GM12878 (cell line): ENCODE results near the gene C17orf58. TPM values are rescaled to one million over a fixed set of nuclear protein-coding genes. Genes with fewer than 3 reads are reported as not detected.

Experiments
- ATAC-seq: fragments of 200-7000 bp; cut with Tn5 transposase; 3 replicates; pipeline ENCODE4 v1.9.1; 2020; ENCODE audit warnings: mild to moderate bottlenecking, moderate library complexity
- BruUV-seq: library from RNA; stranded (reverse); fragments of 400-500 nt; replicated peaks from 2 replicates; lab custom pipeline; 2021; lab: Mats Ljungman, UMichigan
- CTCF ChIA-PET: fragments of 300-600 bp; sonication (Branson Sonifier 250); formaldehyde crosslinking; extraction: SDS; loops from one replicate; lab custom pipeline; 2021; ENCODE audit warnings: inconsistent platforms; lab: Yijun Ruan, JAX
- POLR2A ChIA-PET: fragments of 350-600 bp; formaldehyde crosslinking; extraction: SDS; loops from one replicate; lab custom pipeline; 2021; ENCODE audit warnings: inconsistent platforms; lab: Charles Lee
- RAD21 ChIA-PET: fragments of 300-600 bp; sonication (Branson Sonifier 250); formaldehyde crosslinking; loops from one replicate; lab custom pipeline; 2023; ENCODE audit warnings: antibody characterized with exemption; ENCODE audit not compliant: unreplicated experiment; lab: Charles Lee
- SMC1A ChIA-PET: fragments of 300-600 bp; sonication (Branson Sonifier 250); formaldehyde crosslinking; loops from one replicate; lab custom pipeline; 2023; ENCODE audit not compliant: unreplicated experiment, uncharacterized antibody; lab: Charles Lee
- DNase-seq: peaks from one replicate; pipeline ENCODE4 v3.0.0-alpha.2; 2011; ENCODE audit warnings: low read depth, low spot score
- FAIRE-seq: peaks from 3 replicates; lab custom pipeline; 2011; peaks lifted over from hg19 to GRCh38; lab: Jason Lieb, UNC
- H2AFZ ChIP-seq: 2 replicates; pipeline ENCODE4 v1.6.0; 2011; ENCODE audit warnings: low read depth, low read length, control low read depth; ENCODE audit not compliant: control insufficient read depth
- H3K27ac ChIP-seq: 2 replicates; pipeline ENCODE4 v1.5.1; 2011; ENCODE audit warnings: control low read depth; ENCODE audit not compliant: control insufficient read depth, insufficient read depth
- H3K27me3 ChIP-seq, 2 experiments: replicated peaks in 1 of 2; 2 replicates each; pipeline versions ENCODE4 v1.6.0 to v1.6.1; 2011; ENCODE audit warnings: low read length in 1 of 2; ENCODE audit not compliant: control insufficient read depth in 2 of 2, insufficient read depth in 2 of 2
- H3K36me3 ChIP-seq, 2 experiments: 2 replicates each; pipeline ENCODE4 v1.5.1; 2011; ENCODE audit warnings: low read length in 1 of 2; ENCODE audit not compliant: control insufficient read depth in 2 of 2, insufficient read depth in 2 of 2
- H3K4me1 ChIP-seq: 2 replicates; pipeline ENCODE4 v1.6.1; 2011; ENCODE audit warnings: mild to moderate bottlenecking, low read length, moderate library complexity, mixed read lengths; ENCODE audit not compliant: control insufficient read depth, insufficient read depth
- H3K4me2 ChIP-seq: 2 replicates; pipeline ENCODE4 v1.6.0; 2011; ENCODE audit warnings: control low read depth; ENCODE audit not compliant: control insufficient read depth, insufficient read depth
- H3K4me3 ChIP-seq: fragments of 200-600 bp; sonication (generic); 2 replicates; pipeline ENCODE4 v1.5.1; 2016
- H3K79me2 ChIP-seq: 2 replicates; pipeline ENCODE4 v1.6.0; 2011; ENCODE audit warnings: low read length; ENCODE audit not compliant: control insufficient read depth, insufficient read depth
- H3K9ac ChIP-seq: 2 replicates; pipeline ENCODE4 v1.8.0; 2011; ENCODE audit warnings: low read length, control low read depth, mixed read lengths; ENCODE audit not compliant: control insufficient read depth, insufficient read depth
- H3K9me3 ChIP-seq: replicated peaks from 3 replicates; pipeline ENCODE4 v1.5.1; 2011; ENCODE audit warnings: mild to moderate bottlenecking, low read length; ENCODE audit not compliant: control insufficient read depth, insufficient read depth
- H4K20me1 ChIP-seq: 2 replicates; pipeline ENCODE4 v1.6.0; 2011; ENCODE audit not compliant: control insufficient read depth, insufficient read depth
- BCL3 ChIP-seq: IDR thresholded peaks from 2 replicates; pipeline ENCODE4 v1.6.1; 2011; ENCODE audit warnings: borderline replicate concordance, low read depth, mild to moderate bottlenecking, moderate library complexity, low read length; ENCODE audit not compliant: insufficient read depth, poor library complexity, severe bottlenecking
- BRCA1 ChIP-seq: IDR thresholded peaks from 2 replicates; pipeline ENCODE4 v1.6.1; 2011; ENCODE audit warnings: low read depth, low read length, improper control_type of control experiment
- HSF1 ChIP-seq: fragments of 150-350 bp; IDR thresholded peaks from 2 replicates; pipeline ENCODE4 v1.6.1; 2014; ENCODE audit warnings: mild to moderate bottlenecking, low read depth, low read length
- IRF5 ChIP-seq: fragments of 450-650 bp; IDR thresholded peaks from 2 replicates; pipeline ENCODE4 v1.6.1; 2017; ENCODE audit warnings: borderline replicate concordance
- LARP7 ChIP-seq: fragments of 450-650 bp; IDR thresholded peaks from 2 replicates; pipeline ENCODE4 v1.6.1; 2017; ENCODE audit warnings: mild to moderate bottlenecking
- MEF2B ChIP-seq: fragments of 450-650 bp; IDR thresholded peaks from 2 replicates; pipeline ENCODE4 v1.6.1; 2018; ENCODE audit warnings: mild to moderate bottlenecking, moderate library complexity; ENCODE audit not compliant: partially characterized antibody, poor library complexity, severe bottlenecking
- MYB ChIP-seq: fragments of 150-350 bp; IDR thresholded peaks from 2 replicates; pipeline ENCODE4 v1.6.1; 2014; ENCODE audit warnings: mild to moderate bottlenecking, low read depth, low read length, borderline replicate concordance
- MYC ChIP-seq: IDR thresholded peaks from 2 replicates; pipeline ENCODE4 v1.6.1; 2011; ENCODE audit warnings: mild to moderate bottlenecking, low read length, moderate library complexity, inconsistent platforms; ENCODE audit not compliant: insufficient read depth, insufficient replicate concordance, insufficient read length, severe bottlenecking
- NR2C1 ChIP-seq: fragments of 450-650 bp; IDR thresholded peaks from 2 replicates; pipeline ENCODE4 v1.6.1; 2017; ENCODE audit warnings: antibody characterized with exemption, mild to moderate bottlenecking, moderate library complexity
- NRF1 ChIP-seq: conservative IDR thresholded peaks from 2 replicates; pipeline ENCODE4 v1.6.1; 2011; ENCODE audit warnings: mild to moderate bottlenecking, low read depth, low read length, improper control_type of control experiment
- PML ChIP-seq: IDR thresholded peaks from 2 replicates; pipeline ENCODE4 v1.6.1; 2012; ENCODE audit warnings: low read length, inconsistent platforms
- POLR2AphosphoS2 ChIP-seq: IDR thresholded peaks from 2 replicates; pipeline ENCODE4 v1.6.1; 2011; ENCODE audit warnings: low read depth, mild to moderate bottlenecking, low read length, improper control_type of control experiment, moderate library complexity
- SMARCA5 ChIP-seq: fragments of 450-650 bp; IDR thresholded peaks from 2 replicates; pipeline ENCODE4 v1.6.1; 2017; ENCODE audit warnings: mild to moderate bottlenecking
- SUPT20H ChIP-seq: IDR thresholded peaks from 2 replicates; pipeline ENCODE4 v1.6.1; 2011; ENCODE audit warnings: low read depth, mild to moderate bottlenecking, low read length, moderate library complexity, borderline replicate concordance; ENCODE audit not compliant: control insufficient read depth
- WRNIP1 ChIP-seq: IDR thresholded peaks from 2 replicates; pipeline ENCODE4 v1.6.1; 2011; ENCODE audit warnings: low read depth, low read length, improper control_type of control experiment, borderline replicate concordance
- ZNF687 ChIP-seq: fragments of 450-650 bp; IDR thresholded peaks from 2 replicates; pipeline ENCODE4 v1.6.1; 2017; ENCODE audit warnings: mild to moderate bottlenecking, moderate library complexity
- WGBS: methylation state at CpG from one replicate; pipeline ENCODE4 v1.1.6; 2016; ENCODE audit warnings: low lambda C conversion rate; ENCODE audit not compliant: insufficient replicate concordance, insufficient coverage; ENCODE audit errors: missing lambda C conversion rate; 5-methylcytosine and 5-hydroxymethylcytosine counted together
- in situ Hi-C: fragments of 300-500 bp; cut with MboI; formaldehyde crosslinking; loops from 9 replicates; pipeline ENCODE4 v1.14.3; 2018; ENCODE audit warnings: mixed read lengths
- intact Hi-C: fragments of 100-400 bp; cut with micrococcal nuclease; formaldehyde crosslinking; loops from one replicate; pipeline ENCODE4 v1.14.2; 2022; ENCODE audit not compliant: unreplicated experiment
- polyA plus RNA-seq, 11 experiments: library from polyadenylated mRNA; depleted of rRNA in 4 of 11; unstranded in 6 of 11; stranded (reverse) in 5 of 11; fragments of >200 nt; fragmentation: Nextera tagmentation in 4 of 11; fragmentation: Illumina TruSeq in 1 of 11; extraction: Ambion mirVana in 4 of 11; extraction: Trizol in 1 of 11; gene quantifications; 1 replicate in 1 of 11; 2 replicates in 10 of 11; pipeline versions ENCODE4 v1.2.1 to v1.2.3, GENCODE V29; 2011 to 2016; ENCODE audit warnings: inconsistent platforms in 2 of 11, missing spikeins in 2 of 11, low read depth in 1 of 11
- total RNA-seq, 4 experiments: library from RNA; depleted of rRNA in 3 of 4; stranded (reverse); fragments of >200 nt in 3 of 4; fragmentation: Illumina TruSeq in 1 of 4; extraction: Trizol in 1 of 4; gene quantifications; 2 replicates each; pipeline versions ENCODE4 v1.2.1 to v1.2.3, GENCODE V29; 2013 to 2021

C17orf58 gene
- total and polyA plus RNA-seq, 10 of the 15 experiments (the other 5 are each of a cell fraction or from before 2014, with no cell fraction given), result 3.3 to 12.3 (median 6.2) TPM

DNA sequence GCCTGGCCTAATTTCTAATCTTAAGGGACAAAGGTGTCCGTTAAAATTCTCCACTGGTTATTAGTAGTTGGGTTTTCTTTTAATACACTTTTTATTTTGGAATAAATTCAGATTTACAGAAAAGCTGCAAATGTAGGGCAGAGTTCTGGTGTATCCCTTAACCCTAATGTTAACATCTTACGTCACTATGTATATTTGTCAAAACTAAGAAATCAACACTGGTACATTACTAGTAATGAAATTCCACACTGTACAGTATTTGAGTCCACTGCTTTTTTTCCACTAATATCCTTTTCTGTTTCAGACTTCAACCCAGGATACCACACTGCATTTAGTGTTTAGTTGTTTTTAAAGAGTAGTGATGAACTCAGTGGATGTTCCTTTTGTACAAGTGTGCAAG is 20.6 kb upstream of the C17orf58 start:
- ATAC-seq (no peak), FAIRE-seq (no peak), DNase-seq (no peak)
- in situ Hi-C loops, result no loop called here
- H3K27ac ChIP-seq, result no peak overlapping the region
- TF ChIP-seq LARP7 (no peak), PML (no peak), SUPT20H (no peak), MYB (no peak), BRCA1 (no peak), ZNF687 (no peak), SMARCA5 (no peak), BCL3 (no peak), HSF1 (no peak), MEF2B (no peak), NRF1 (no peak), WRNIP1 (no peak), NR2C1 (no peak), POLR2AphosphoS2 (no peak), MYC (no peak), IRF5 (no peak)
- intact Hi-C loops, result loop anchor here (10.0 kb wide), 1 partner anchor 448 kb away; no protein-coding TSS in a partner anchor
- no peak overlapping the region for H3K9ac ChIP-seq
- BruUV-seq, result no TSS peak
- ChIA-PET SMC1A (interaction anchor here (0.9 kb wide), 1 partner anchor 22 kb away, joined by 3 read pairs; no protein-coding TSS in a partner anchor), CTCF (no interaction called here), RAD21 (no interaction called here), POLR2A (no interaction called here)
- no peaks in the 10 kb centered on the region for H3K4me1 ChIP-seq
- no peaks in the 10 kb centered on the region for H3K9me3 ChIP-seq
- H3K27me3 ChIP-seq, result peaks cover 0 to 2% of the 10 kb centered on the region in 2 experiments; a peak in 1 of 4 replicates
- H3K4me3 ChIP-seq, result no peak overlapping the region
- H3K79me2 ChIP-seq, result no peaks in the 10 kb centered on the region
- H3K4me2 ChIP-seq, result no peak overlapping the region
- WGBS, result 91% methylated on average over 2 of the region's 2 CpGs
- H2AFZ ChIP-seq, result no peak overlapping the region
- H4K20me1 ChIP-seq, result no peaks in the 10 kb centered on the region
- no peaks in the 10 kb centered on the region for H3K36me3 ChIP-seq
